Progenitor cell of endocrine pancreas (in vitro differentiated cells): Measurements from ENCODE around the gene CD4. TPM values are rescaled to one million over a fixed set of nuclear protein-coding genes. Genes with fewer than 3 reads are reported as not detected.

Experiments
- DNase-seq: peaks from one replicate; pipeline ENCODE4 v3.0.0; 2021; ENCODE audit warnings: low spot score; ENCODE audit not compliant: unreplicated experiment
- H3K27ac Mint-ChIP-seq: 2 replicates; pipeline ENCODE4 v1.8.0; 2021; ENCODE audit warnings: mild to moderate bottlenecking, moderate library complexity, mixed read lengths
- H3K27me3 Mint-ChIP-seq: 2 replicates; pipeline ENCODE4 v1.8.0; 2021; ENCODE audit warnings: mixed read lengths
- H3K36me3 Mint-ChIP-seq: 2 replicates; pipeline ENCODE4 v1.8.0; 2022; ENCODE audit warnings: mixed read lengths; ENCODE audit not compliant: insufficient read depth
- H3K4me1 Mint-ChIP-seq: 2 replicates; pipeline ENCODE4 v1.8.0; 2021; ENCODE audit warnings: low read depth, mixed read lengths
- H3K4me3 Mint-ChIP-seq: 2 replicates; pipeline ENCODE4 v1.8.0; 2021; ENCODE audit warnings: low read depth, mild to moderate bottlenecking, moderate library complexity, mixed read lengths
- H3K9me3 Mint-ChIP-seq: 2 replicates; pipeline ENCODE4 v1.8.0; 2021; ENCODE audit warnings: low read depth, mixed read lengths
- CTCF ChIP-seq: fragments of 200-600 bp; sonication (generic); IDR thresholded peaks from one replicate; pipeline ENCODE4 v1.5.0; 2021; ENCODE audit warnings: antibody characterized with exemption, mild to moderate bottlenecking; ENCODE audit not compliant: unreplicated experiment
- total RNA-seq: library from RNA; stranded (reverse); gene quantifications from 2 replicates; pipeline ENCODE4 v1.2.1, GENCODE V29; 2021

Gene CD4
- total RNA-seq, 1 donor from 2014 or later = 1.5 TPM

GRCh38 chr12:6846316-6846869 is 57.1 kb downstream of the CD4 start:
- H3K4me1 Mint-ChIP-seq = peaks cover 20% of the 10 kb centered on the region
- peaks cover 9% of the 10 kb centered on the region for H3K36me3 Mint-ChIP-seq
- no peak for TF ChIP-seq CTCF
- no peak for DNase-seq
- no peak overlapping the region for H3K4me3 Mint-ChIP-seq
- no peaks in the 10 kb centered on the region for H3K9me3 Mint-ChIP-seq
- H3K27ac Mint-ChIP-seq = no peak overlapping the region
- no peaks in the 10 kb centered on the region for H3K27me3 Mint-ChIP-seq

- no peak overlapping the region for H3K27ac Mint-ChIP-seq
- H3K27me3 Mint-ChIP-seq = no peaks in the 10 kb centered on the region
- H3K9me3 Mint-ChIP-seq = no peaks in the 10 kb centered on the region
- H3K4me3 Mint-ChIP-seq = no peak overlapping the region
- DNase-seq = no peak
- H3K36me3 Mint-ChIP-seq = peaks cover 9% of the 10 kb centered on the region
- peaks cover 18% of the 10 kb centered on the region for H3K4me1 Mint-ChIP-seq
- TF ChIP-seq CTCF = no peak
Observed at GRCh38 chr12:6847676-6848075, 58.3 kb downstream of the CD4 start.

GRCh38 chr12:6849427-6849826 is 60.1 kb downstream of the CD4 start:
- Mint-ChIP-seq H3K36me3 (peaks cover 12% of the 10 kb centered on the region), H3K9me3 (no peaks in the 10 kb centered on the region), H3K27me3 (no peaks in the 10 kb centered on the region), H3K4me1 (peaks cover 29% of the 10 kb centered on the region), H3K4me3 (peak overlapping the region; percentile 57), H3K27ac (no peak overlapping the region)
- DNase-seq = no peak
- TF ChIP-seq CTCF = no peak

GRCh38 chr12:6849976-6850560 is 60.7 kb downstream of the CD4 start:
- Mint-ChIP-seq H3K36me3 (peaks cover 10% of the 10 kb centered on the region), H3K27me3 (no peaks in the 10 kb centered on the region), H3K4me1 (peaks cover 29% of the 10 kb centered on the region), H3K4me3 (peak overlapping the region; percentile 98), H3K27ac (peak overlapping the region; percentile 34), H3K9me3 (no peaks in the 10 kb centered on the region)
- no peak for TF ChIP-seq CTCF
- no peak for DNase-seq

- no peak for DNase-seq
- Mint-ChIP-seq H3K36me3 (peaks cover 11% of the 10 kb centered on the region), H3K9me3 (no peaks in the 10 kb centered on the region), H3K4me1 (peaks cover 29% of the 10 kb centered on the region), H3K27ac (no peak overlapping the region), H3K4me3 (peak overlapping the region; percentile 98), H3K27me3 (no peaks in the 10 kb centered on the region)
- no peak for TF ChIP-seq CTCF
Observed at GRCh38 chr12:6850796-6851152, 61.4 kb downstream of the CD4 start.
